Measurements from ENCODE around the gene ATXN10.

Gene ATXN10

GRCh38 chr22:45684169-45684568 is 12.5 kb downstream of the ATXN10 start:
- TF ChIP-seq, protein P1, sequence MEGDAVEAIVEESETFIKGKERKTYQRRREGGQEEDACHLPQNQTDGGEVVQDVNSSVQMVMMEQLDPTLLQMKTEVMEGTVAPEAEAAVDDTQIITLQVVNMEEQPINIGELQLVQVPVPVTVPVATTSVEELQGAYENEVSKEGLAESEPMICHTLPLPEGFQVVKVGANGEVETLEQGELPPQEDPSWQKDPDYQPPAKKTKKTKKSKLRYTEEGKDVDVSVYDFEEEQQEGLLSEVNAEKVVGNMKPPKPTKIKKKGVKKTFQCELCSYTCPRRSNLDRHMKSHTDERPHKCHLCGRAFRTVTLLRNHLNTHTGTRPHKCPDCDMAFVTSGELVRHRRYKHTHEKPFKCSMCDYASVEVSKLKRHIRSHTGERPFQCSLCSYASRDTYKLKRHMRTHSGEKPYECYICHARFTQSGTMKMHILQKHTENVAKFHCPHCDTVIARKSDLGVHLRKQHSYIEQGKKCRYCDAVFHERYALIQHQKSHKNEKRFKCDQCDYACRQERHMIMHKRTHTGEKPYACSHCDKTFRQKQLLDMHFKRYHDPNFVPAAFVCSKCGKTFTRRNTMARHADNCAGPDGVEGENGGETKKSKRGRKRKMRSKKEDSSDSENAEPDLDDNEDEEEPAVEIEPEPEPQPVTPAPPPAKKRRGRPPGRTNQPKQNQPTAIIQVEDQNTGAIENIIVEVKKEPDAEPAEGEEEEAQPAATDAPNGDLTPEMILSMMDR (IDR thresholded peaks at IDR 0.05; ENCODE audit: control extremely low read depth, extremely low read depth, low read depth, missing control alignments) = no peak
- DNase-seq (ENCODE audit: extremely low spot score) = no peak
- ChIA-PET CTCF (interaction anchor here (1.0 kb wide), 1 partner anchor 10 kb away, joined by 3 read pairs; no protein-coding TSS in a partner anchor), POLR2A (no interaction called here)

GRCh38 chr22:45684752-45685574 is 13.3 kb downstream of the ATXN10 start:
- no peak for DNase-seq (ENCODE audit: extremely low spot score)
- POLR2A ChIA-PET = no interaction called here
- TF ChIP-seq, protein P1 (IDR thresholded peaks at IDR 0.05; ENCODE audit: control extremely low read depth, extremely low read depth, low read depth, missing control alignments) = no peak
- CTCF ChIA-PET = interaction anchor here (0.8 to 2.8 kb wide), 8 partner anchors 8 to 86 kb away, joined by 3 to 10 read pairs (median 3); no protein-coding TSS in a partner anchor

DNA sequence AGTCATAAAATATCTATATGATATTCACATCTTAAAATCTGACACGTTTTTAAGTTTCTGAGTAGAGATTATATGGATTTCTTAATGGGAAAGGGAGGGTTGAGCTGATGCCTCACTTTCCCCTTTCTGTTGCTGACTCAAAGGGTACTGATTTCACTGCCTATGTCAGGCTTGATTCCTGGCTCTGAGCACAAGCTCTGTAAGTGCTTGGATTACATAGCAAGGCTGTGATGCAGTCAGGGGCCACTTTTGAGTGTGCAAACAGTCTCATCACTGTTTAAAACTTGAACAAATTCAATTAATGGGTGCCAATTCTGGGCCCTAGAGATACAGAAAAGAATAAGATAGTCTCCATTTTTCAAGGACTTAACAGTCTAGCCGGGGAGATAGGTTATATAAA is 14.4 kb downstream of the ATXN10 start:
- TF ChIP-seq, protein P1 (IDR thresholded peaks at IDR 0.05; ENCODE audit: control extremely low read depth, extremely low read depth, low read depth, missing control alignments) = no peak
- no peak for DNase-seq (ENCODE audit: extremely low spot score)
- CTCF ChIA-PET = interaction anchor here (0.8 to 2.8 kb wide), 9 partner anchors 9 to 85 kb away, joined by 3 to 10 read pairs (median 3); no protein-coding TSS in a partner anchor
- POLR2A ChIA-PET = interaction anchor here (0.7 kb wide), 1 partner anchor 465 kb away, joined by 3 read pairs; no protein-coding TSS in a partner anchor

- POLR2A ChIA-PET = interaction anchor here (0.7 kb wide), 1 partner anchor 464 kb away, joined by 3 read pairs; no protein-coding TSS in a partner anchor
These were observed 15.2 kb downstream of the ATXN10 start for GRCh38 chr22:45686836-45687235.

DNA sequence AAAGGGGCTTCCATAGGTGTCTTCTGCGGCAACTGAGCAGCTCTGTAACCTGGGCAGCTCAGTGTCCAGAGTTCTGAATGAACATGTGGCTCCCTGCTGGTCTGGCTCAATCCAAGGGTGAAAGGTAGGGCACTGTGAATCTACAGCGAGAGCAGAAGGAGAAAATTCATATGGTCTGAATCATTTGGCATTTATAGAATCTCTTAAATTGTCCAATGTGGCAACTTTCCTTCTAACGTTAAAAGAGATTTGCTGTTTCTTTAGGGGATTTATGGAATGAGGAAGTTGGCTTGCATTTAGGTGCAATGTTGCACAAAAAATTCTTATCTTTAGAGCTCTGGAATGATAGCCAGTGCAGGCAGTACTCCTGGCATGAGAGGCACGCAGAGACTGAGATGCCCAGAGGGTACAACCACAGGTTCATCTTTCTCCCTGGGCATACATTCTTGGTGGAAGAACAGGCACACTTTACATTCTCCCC is 17.0 kb downstream of the ATXN10 start:
- POLR2A ChIA-PET = no interaction called here
- DNase-seq (ENCODE audit: extremely low spot score) = no peak

More at GRCh38 chr22:45686836-45687235, 15.2 kb downstream of the ATXN10 start:
- no peak for DNase-seq (ENCODE audit: extremely low spot score)
- TF ChIP-seq, protein P1 (IDR thresholded peaks at IDR 0.05; ENCODE audit: control extremely low read depth, extremely low read depth, low read depth, missing control alignments) = no peak
- CTCF ChIA-PET = interaction anchor here (0.8 to 2.8 kb wide), 3 partner anchors 14 to 176 kb away, joined by 3 to 10 read pairs (median 3); no protein-coding TSS in a partner anchor

DNA sequence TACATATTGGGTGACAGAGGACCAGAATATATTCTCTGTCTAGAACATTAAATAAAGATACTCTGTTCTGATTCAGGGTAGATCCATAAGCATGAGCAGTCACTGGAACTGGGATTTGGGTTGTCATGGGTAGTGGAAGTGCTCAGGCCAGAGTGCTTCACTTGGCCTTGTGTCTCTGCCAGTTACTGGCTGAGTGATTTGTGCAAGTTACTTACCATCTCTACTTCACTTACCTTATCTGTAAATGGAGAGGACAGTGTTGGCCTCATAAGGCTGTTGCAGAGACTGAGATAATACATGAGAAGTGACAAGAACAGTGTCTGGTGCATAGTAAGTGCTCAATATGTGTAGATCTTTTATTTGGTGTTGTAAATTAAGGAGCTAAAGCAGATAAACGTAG is 17.6 kb downstream of the ATXN10 start:
- ChIA-PET CTCF (interaction anchor here (1.3 kb wide), 2 partner anchors 9 to 26 kb away, joined by 3 to 4 read pairs; no protein-coding TSS in a partner anchor), POLR2A (no interaction called here)
- DNase-seq (ENCODE audit: extremely low spot score) = no peak
- TF ChIP-seq, protein P1 (IDR thresholded peaks at IDR 0.05; ENCODE audit: control extremely low read depth, extremely low read depth, low read depth, missing control alignments) = no peak

More for the DNA sequence above, 17.0 kb downstream of the ATXN10 start:
- TF ChIP-seq, protein P1 (IDR thresholded peaks at IDR 0.05; ENCODE audit: control extremely low read depth, extremely low read depth, low read depth, missing control alignments) = no peak
- CTCF ChIA-PET = interaction anchor here (0.7 to 1.3 kb wide), 4 partner anchors 10 to 90 kb away, joined by 3 to 4 read pairs (median 3); no protein-coding TSS in a partner anchor

Data from GM10248 (cell line).